ENCODE results near the gene STN1. TPM values are rescaled to one million over a fixed set of nuclear protein-coding genes. Genes with fewer than 3 reads are reported as not detected.
"Not testable (repeated sequence)": the region's sequence is repeated elsewhere in the genome, so short reads cannot be mapped to it uniquely, and the experiment has no call there.

Gene STN1
- polyA plus RNA-seq, 1 donor = 13.4 TPM

GRCh38 chr10:103847909-103848468 lies 70.0 kb downstream of the STN1 start:
- Histone ChIP-seq H3K9me3 (ENCODE audit: control insufficient read depth, low read depth, low read length) (no peaks in the 10 kb centered on the region), H3K4me3 (ENCODE audit: low read length) (no peak overlapping the region), H3K36me3 (ENCODE audit: control insufficient read depth, insufficient read depth, low read length) (no peaks in the 10 kb centered on the region), H3K27me3 (ENCODE audit: control insufficient read depth, insufficient read depth, low read length) (no peaks in the 10 kb centered on the region), H3K4me1 (ENCODE audit: control insufficient read depth, insufficient read depth, low read length) (peaks cover 48% of the 10 kb centered on the region), H3K27ac (ENCODE audit: low read length) (no peak overlapping the region)
- WGBS (ENCODE audit: insufficient coverage, low lambda C conversion rate) = no CpG with 5 or more reads among the region's 8 CpGs
- DNase-seq = no peak

- no peak overlapping the region for H3K4me3 ChIP-seq (ENCODE audit: low read length)
- peaks cover 46% of the 10 kb centered on the region for H3K4me1 ChIP-seq (ENCODE audit: control insufficient read depth, insufficient read depth, low read length)
Observed at GRCh38 chr10:103847346-103847745, 70.6 kb downstream of the STN1 start.

GRCh38 chr10:103845972-103846371 lies 72.0 kb downstream of the STN1 start:
- Histone ChIP-seq H3K4me1 (ENCODE audit: control insufficient read depth, insufficient read depth, low read length) (peaks cover 38% of the 10 kb centered on the region), H3K27ac (ENCODE audit: low read length) (peak overlapping the region; percentile 62), H3K9me3 (ENCODE audit: control insufficient read depth, low read depth, low read length) (no peaks in the 10 kb centered on the region), H3K4me3 (ENCODE audit: low read length) (no peak overlapping the region), H3K27me3 (ENCODE audit: control insufficient read depth, insufficient read depth, low read length) (no peaks in the 10 kb centered on the region), H3K36me3 (ENCODE audit: control insufficient read depth, insufficient read depth, low read length) (no peaks in the 10 kb centered on the region)
- no CpG with 5 or more reads among the region's 5 CpGs for WGBS (ENCODE audit: insufficient coverage, low lambda C conversion rate)
- DNase-seq = peak in 1 of 2 donors; percentile 77

More at GRCh38 chr10:103847346-103847745, 70.6 kb downstream of the STN1 start:
- no peaks in the 10 kb centered on the region for H3K27me3 ChIP-seq (ENCODE audit: control insufficient read depth, insufficient read depth, low read length)
- DNase-seq = no peak
- no peak overlapping the region for H3K27ac ChIP-seq (ENCODE audit: low read length)
- H3K36me3 ChIP-seq (ENCODE audit: control insufficient read depth, insufficient read depth, low read length) = no peaks in the 10 kb centered on the region
- no CpG with 5 or more reads among the region's 7 CpGs for WGBS (ENCODE audit: insufficient coverage, low lambda C conversion rate)
- H3K9me3 ChIP-seq (ENCODE audit: control insufficient read depth, low read depth, low read length) = no peaks in the 10 kb centered on the region

- not testable (repeated sequence) for DNase-seq; H3K36me3 ChIP-seq (ENCODE audit: control insufficient read depth, insufficient read depth, low read length); H3K9me3 ChIP-seq (ENCODE audit: control insufficient read depth, low read depth, low read length); H3K4me3 ChIP-seq (ENCODE audit: low read length); H3K27me3 ChIP-seq (ENCODE audit: control insufficient read depth, insufficient read depth, low read length)
- 60% methylated on average over 1 of the region's 3 CpGs for WGBS (ENCODE audit: insufficient coverage, low lambda C conversion rate)
- peaks cover 37% of the 10 kb centered on the region for H3K4me1 ChIP-seq (ENCODE audit: control insufficient read depth, insufficient read depth, low read length)
- H3K27ac ChIP-seq (ENCODE audit: low read length) = peak overlapping the region; percentile 62
Observed at GRCh38 chr10:103845346-103845745, 72.6 kb downstream of the STN1 start.

- Histone ChIP-seq H3K9me3 (ENCODE audit: control insufficient read depth, low read depth, low read length) (no peaks in the 10 kb centered on the region), H3K4me3 (ENCODE audit: low read length) (no peak overlapping the region), H3K36me3 (ENCODE audit: control insufficient read depth, insufficient read depth, low read length) (no peaks in the 10 kb centered on the region), H3K4me1 (ENCODE audit: control insufficient read depth, insufficient read depth, low read length) (peaks cover 48% of the 10 kb centered on the region), H3K27ac (ENCODE audit: low read length) (no peak overlapping the region), H3K27me3 (ENCODE audit: control insufficient read depth, insufficient read depth, low read length) (no peaks in the 10 kb centered on the region)
- no CpG with 5 or more reads among the region's 6 CpGs for WGBS (ENCODE audit: insufficient coverage, low lambda C conversion rate)
- DNase-seq = no peak
Observed at GRCh38 chr10:103843854-103844570, 74.0 kb downstream of the STN1 start.

- Histone ChIP-seq H3K9me3 (ENCODE audit: control insufficient read depth, low read depth, low read length) (no peaks in the 10 kb centered on the region), H3K4me1 (ENCODE audit: control insufficient read depth, insufficient read depth, low read length) (peaks cover 57% of the 10 kb centered on the region), H3K36me3 (ENCODE audit: control insufficient read depth, insufficient read depth, low read length) (no peaks in the 10 kb centered on the region), H3K4me3 (ENCODE audit: low read length) (no peak overlapping the region), H3K27me3 (ENCODE audit: control insufficient read depth, insufficient read depth, low read length) (no peaks in the 10 kb centered on the region), H3K27ac (ENCODE audit: low read length) (no peak overlapping the region)
- WGBS (ENCODE audit: insufficient coverage, low lambda C conversion rate) = no CpG with 5 or more reads among the region's 3 CpGs
- no peak for DNase-seq
Observed at GRCh38 chr10:103843045-103843444, 74.9 kb downstream of the STN1 start.

GRCh38 chr10:103842605-103843004 lies 75.4 kb downstream of the STN1 start:
- WGBS (ENCODE audit: insufficient coverage, low lambda C conversion rate) = 56% methylated on average over 3 of the region's 7 CpGs
- DNase-seq = no peak

GRCh38 chr10:103841519-103841918 lies 76.5 kb downstream of the STN1 start:
- no peaks in the 10 kb centered on the region for H3K36me3 ChIP-seq (ENCODE audit: control insufficient read depth, insufficient read depth, low read length)
- H3K27ac ChIP-seq (ENCODE audit: low read length) = no peak overlapping the region
- H3K4me3 ChIP-seq (ENCODE audit: low read length) = no peak overlapping the region
- no peaks in the 10 kb centered on the region for H3K27me3 ChIP-seq (ENCODE audit: control insufficient read depth, insufficient read depth, low read length)
- no peak for DNase-seq
- peaks cover 66% of the 10 kb centered on the region for H3K4me1 ChIP-seq (ENCODE audit: control insufficient read depth, insufficient read depth, low read length)
- H3K9me3 ChIP-seq (ENCODE audit: control insufficient read depth, low read depth, low read length) = no peaks in the 10 kb centered on the region
- no CpG with 5 or more reads among the region's 7 CpGs for WGBS (ENCODE audit: insufficient coverage, low lambda C conversion rate)

More at GRCh38 chr10:103842605-103843004, 75.4 kb downstream of the STN1 start:
- Histone ChIP-seq H3K4me3 (ENCODE audit: low read length) (no peak overlapping the region), H3K27me3 (ENCODE audit: control insufficient read depth, insufficient read depth, low read length) (no peaks in the 10 kb centered on the region), H3K36me3 (ENCODE audit: control insufficient read depth, insufficient read depth, low read length) (no peaks in the 10 kb centered on the region), H3K9me3 (ENCODE audit: control insufficient read depth, low read depth, low read length) (no peaks in the 10 kb centered on the region), H3K4me1 (ENCODE audit: control insufficient read depth, insufficient read depth, low read length) (peaks cover 61% of the 10 kb centered on the region), H3K27ac (ENCODE audit: low read length) (no peak overlapping the region)

- H3K36me3 ChIP-seq (ENCODE audit: control insufficient read depth, insufficient read depth, low read length) = no peaks in the 10 kb centered on the region
- WGBS (ENCODE audit: insufficient coverage, low lambda C conversion rate) = no CpG with 5 or more reads among the region's 4 CpGs
- no peaks in the 10 kb centered on the region for H3K27me3 ChIP-seq (ENCODE audit: control insufficient read depth, insufficient read depth, low read length)
- no peak overlapping the region for H3K27ac ChIP-seq (ENCODE audit: low read length)
- H3K4me1 ChIP-seq (ENCODE audit: control insufficient read depth, insufficient read depth, low read length) = peaks cover 66% of the 10 kb centered on the region
- no peak overlapping the region for H3K4me3 ChIP-seq (ENCODE audit: low read length)
- H3K9me3 ChIP-seq (ENCODE audit: control insufficient read depth, low read depth, low read length) = no peaks in the 10 kb centered on the region
- no peak for DNase-seq
Observed at GRCh38 chr10:103840740-103841070, 77.3 kb downstream of the STN1 start.

- H3K4me1 ChIP-seq (ENCODE audit: control insufficient read depth, insufficient read depth, low read length) = peaks cover 67% of the 10 kb centered on the region
- H3K9me3 ChIP-seq (ENCODE audit: control insufficient read depth, low read depth, low read length) = no peaks in the 10 kb centered on the region
- no peak for DNase-seq
- no peak overlapping the region for H3K4me3 ChIP-seq (ENCODE audit: low read length)
- WGBS (ENCODE audit: insufficient coverage, low lambda C conversion rate) = no CpG with 5 or more reads among the region's 18 CpGs
- no peaks in the 10 kb centered on the region for H3K27me3 ChIP-seq (ENCODE audit: control insufficient read depth, insufficient read depth, low read length)
- no peaks in the 10 kb centered on the region for H3K36me3 ChIP-seq (ENCODE audit: control insufficient read depth, insufficient read depth, low read length)
- H3K27ac ChIP-seq (ENCODE audit: low read length) = peak overlapping the region; percentile 19
Observed at GRCh38 chr10:103839872-103840739, 77.9 kb downstream of the STN1 start.
